AG09319 (cell line): ENCODE data around the gene NDUFS7.

ENCODE experiments used
- DNase-seq: peaks from one replicate; pipeline ENCODE4 v3.0.0-alpha.2; 2010; ENCODE audit warnings: low read depth; ENCODE audit errors: extremely low read depth
- CTCF ChIP-seq: IDR thresholded peaks from 2 replicates; pipeline ENCODE4 v1.5.1; 2011; ENCODE audit warnings: low read depth, mild to moderate bottlenecking, inconsistent platforms, low read length, moderate library complexity

NDUFS7 gene

DNA sequence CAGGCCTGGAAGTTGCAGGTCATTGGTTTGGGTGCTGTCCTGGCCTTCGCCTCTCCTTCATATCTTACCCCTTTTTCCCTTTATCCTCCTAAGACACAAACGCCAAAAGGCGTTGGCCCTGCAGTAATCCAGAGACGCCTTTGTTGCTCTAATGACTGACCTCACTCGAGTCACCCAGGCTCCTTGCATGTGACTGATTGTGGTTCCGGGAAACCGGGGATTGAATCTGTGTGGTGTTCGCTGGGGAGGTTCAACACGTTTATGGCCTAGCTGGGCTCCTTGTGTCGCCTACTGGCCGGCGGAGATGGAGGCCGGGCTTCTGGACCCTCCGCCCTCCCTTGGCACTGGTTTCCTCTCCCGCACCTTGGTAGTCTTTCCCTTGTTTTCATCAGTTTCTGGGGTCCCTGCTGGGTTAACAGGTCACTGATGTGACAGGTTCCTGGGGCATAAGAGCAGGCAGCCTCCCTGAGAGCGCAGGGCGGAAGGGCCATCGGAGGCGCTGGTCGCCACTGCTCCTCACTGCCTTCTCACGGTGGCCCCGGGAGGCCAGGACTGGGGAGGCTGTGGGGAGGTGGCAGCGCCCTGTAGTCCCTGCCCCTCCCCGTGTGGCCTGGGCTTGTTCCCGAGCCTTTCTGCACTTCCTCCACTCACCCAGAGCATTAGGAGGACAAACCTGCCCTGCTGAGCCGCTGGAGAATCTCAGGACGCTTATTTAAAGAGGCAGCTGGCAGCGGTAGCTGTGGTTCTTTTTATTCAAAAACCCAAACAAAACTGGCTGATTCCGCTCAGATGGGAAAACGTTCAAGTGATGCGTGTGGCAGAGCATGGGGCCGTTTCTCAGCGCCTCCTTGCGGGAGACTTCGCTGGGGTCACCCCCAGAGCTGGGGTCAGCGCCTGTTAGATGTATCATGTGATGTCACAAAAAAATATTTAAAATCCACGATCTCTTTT, 18.1 kb upstream of the NDUFS7 start:
- no peak for TF ChIP-seq CTCF
- no peak for DNase-seq

GRCh38 chr19:1366296-1366695, 17.4 kb upstream of the NDUFS7 start:
- DNase-seq: no peak
- TF ChIP-seq CTCF: no peak

DNA sequence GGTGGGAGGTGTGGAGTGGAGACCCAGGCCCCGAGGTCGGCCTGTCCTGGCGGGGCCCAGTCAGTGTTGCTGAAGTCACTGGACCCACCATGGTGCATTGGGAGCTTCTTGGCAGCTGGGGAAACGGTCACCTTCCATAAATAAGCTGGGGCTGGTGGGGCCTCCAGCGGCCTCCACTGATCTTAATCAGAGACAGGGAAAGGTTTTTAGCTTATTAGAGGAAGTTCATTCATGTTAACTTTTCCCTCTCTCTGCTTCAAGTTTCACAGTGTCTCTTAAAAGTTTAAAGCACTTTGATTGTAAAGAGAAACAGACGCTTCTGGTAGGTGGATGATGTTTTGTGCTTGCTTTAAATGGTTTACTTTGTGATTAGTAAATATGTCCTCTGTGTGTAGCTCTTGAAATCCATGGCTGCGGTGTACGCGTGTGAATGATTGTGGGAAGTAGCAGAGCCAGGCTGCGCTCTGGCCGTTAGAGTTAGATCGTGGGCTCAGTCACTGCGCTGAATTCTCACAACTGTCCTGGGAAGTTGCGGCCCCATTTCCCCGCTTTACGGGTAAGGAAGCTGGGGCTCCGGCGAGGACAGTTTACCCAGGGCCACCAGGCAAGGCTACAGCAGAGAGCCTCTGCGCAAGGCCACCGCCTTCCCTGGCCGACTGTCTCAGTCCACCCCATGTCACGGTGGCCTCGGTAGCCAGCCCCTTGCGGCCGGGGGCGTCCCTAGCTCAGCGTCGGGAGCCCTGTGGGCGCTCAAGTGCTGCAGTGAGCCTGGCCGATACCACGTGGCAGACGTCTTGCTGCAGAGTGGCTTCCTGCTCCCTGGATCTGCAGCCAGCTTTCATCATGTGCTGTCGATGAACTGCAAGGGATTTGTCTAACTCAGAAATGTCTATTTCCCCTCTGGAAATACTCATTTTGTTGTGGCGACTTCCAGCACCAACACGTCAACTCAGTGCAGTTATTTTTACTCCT, 16.5 kb upstream of the NDUFS7 start:
- TF ChIP-seq CTCF: no peak
- DNase-seq: no peak

DNA sequence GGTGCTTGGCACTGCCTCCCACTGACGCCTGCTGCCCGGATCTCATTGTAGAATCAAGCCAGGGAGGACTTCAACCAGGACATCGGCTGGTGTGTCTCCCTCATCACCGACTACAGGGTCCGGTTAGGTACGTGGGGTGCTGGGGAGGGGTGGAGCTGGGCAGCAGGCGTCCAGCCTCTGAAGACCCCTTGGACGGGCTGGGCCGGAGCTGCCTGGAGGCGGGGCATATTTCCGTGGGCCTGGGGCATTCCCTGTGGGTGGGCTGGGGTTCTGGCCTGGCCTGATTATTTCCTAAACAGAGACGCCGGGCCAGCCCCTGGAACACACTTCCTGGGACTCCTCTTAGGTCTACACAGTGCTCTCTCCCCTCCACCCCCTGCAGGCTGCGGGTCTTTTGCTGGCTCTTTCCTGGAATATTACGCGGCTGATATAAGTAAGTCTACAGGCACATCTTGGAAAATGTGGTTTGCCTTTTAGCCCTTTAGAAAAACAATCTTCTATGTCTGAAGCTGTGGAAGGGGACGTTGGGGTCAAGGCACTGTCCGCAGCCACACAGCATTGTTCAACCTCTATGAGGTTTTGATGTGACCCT, 14.4 kb upstream of the NDUFS7 start:
- DNase-seq: no peak
- TF ChIP-seq CTCF: no peak

GRCh38 chr19:1370579-1371361, 12.9 kb upstream of the NDUFS7 start:
- DNase-seq: no peak
- no peak for TF ChIP-seq CTCF

GRCh38 chr19:1373042-1373533, 10.6 kb upstream of the NDUFS7 start:
- no peak for DNase-seq

More at GRCh38 chr19:1373042-1373533, 10.6 kb upstream of the NDUFS7 start:
- TF ChIP-seq CTCF: no peak
